Effector memory CD8-positive, alpha-beta T cell (primary cell): ENCODE results near the gene LTBP1.
"Not testable (repeated sequence)": the region's sequence is repeated elsewhere in the genome, so short reads cannot be mapped to it uniquely, and the experiment has no call there.

Experiments
- ATAC-seq: fragments of 150-1000 bp; cut with Tn5 transposase; replicated peaks from 2 replicates; pipeline ENCODE4 v1.10.0; 2021; ENCODE audit warnings: mild to moderate bottlenecking, moderate library complexity
- DNase-seq, 3 experiments: peaks; one replicate each; pipeline ENCODE4 v3.0.0; 2021
- H3K27ac Mint-ChIP-seq, 2 donors: one replicate each; pipeline ENCODE4 v1.8.0; 2022; ENCODE audit warnings: mild to moderate bottlenecking in 2 of 2, mixed read lengths in 2 of 2, moderate library complexity in 2 of 2
- H3K27me3 Mint-ChIP-seq, 2 donors: one replicate each; pipeline ENCODE4 v1.8.0; 2022; ENCODE audit warnings: mixed read lengths in 2 of 2
- H3K36me3 Mint-ChIP-seq: one replicate; pipeline ENCODE4 v1.8.0; 2022; ENCODE audit warnings: mild to moderate bottlenecking, moderate library complexity, mixed read lengths; ENCODE audit not compliant: insufficient read depth
- H3K4me1 Mint-ChIP-seq, 2 donors: one replicate each; pipeline ENCODE4 v1.8.0; 2022; ENCODE audit warnings: low read depth in 2 of 2, mixed read lengths in 2 of 2
- H3K4me3 Mint-ChIP-seq, 2 donors: one replicate each; pipeline ENCODE4 v1.8.0; 2022; ENCODE audit warnings: mild to moderate bottlenecking in 2 of 2, mixed read lengths in 2 of 2, moderate library complexity in 2 of 2
- H3K9me3 Mint-ChIP-seq, 2 donors: one replicate each; pipeline ENCODE4 v1.8.0; 2022; ENCODE audit warnings: mixed read lengths in 2 of 2

Gene LTBP1

DNA sequence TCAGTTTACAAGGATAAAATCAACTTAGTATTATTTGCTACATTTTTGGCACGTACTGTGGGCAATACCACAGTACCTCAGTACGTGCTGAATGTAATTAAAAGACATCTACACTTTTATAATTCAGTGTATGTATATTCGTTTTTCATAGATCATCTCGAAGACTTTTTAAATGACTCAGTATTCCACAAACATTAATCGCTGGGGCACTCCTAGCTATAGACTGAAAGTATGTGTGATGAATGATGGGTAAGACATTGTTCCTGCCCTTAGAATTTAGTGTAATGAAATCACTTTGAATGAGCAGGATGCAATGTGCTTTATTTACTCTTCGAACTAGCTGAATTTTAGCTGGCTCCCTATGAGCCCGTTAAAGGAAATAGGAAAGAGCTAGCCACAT lies 284.1 kb downstream of the LTBP1 start:
- H3K36me3 Mint-ChIP-seq, result no peaks in the 10 kb centered on the region
- peaks cover 24 to 30% of the 10 kb centered on the region in 2 donors for H3K27me3 Mint-ChIP-seq
- H3K4me1 Mint-ChIP-seq, result no peaks in the 10 kb centered on the region
- no peaks in the 10 kb centered on the region for H3K9me3 Mint-ChIP-seq
- ATAC-seq, result no peak
- H3K4me3 Mint-ChIP-seq, result no peak overlapping the region
- H3K27ac Mint-ChIP-seq, result no peak overlapping the region
- no peak for DNase-seq

DNA sequence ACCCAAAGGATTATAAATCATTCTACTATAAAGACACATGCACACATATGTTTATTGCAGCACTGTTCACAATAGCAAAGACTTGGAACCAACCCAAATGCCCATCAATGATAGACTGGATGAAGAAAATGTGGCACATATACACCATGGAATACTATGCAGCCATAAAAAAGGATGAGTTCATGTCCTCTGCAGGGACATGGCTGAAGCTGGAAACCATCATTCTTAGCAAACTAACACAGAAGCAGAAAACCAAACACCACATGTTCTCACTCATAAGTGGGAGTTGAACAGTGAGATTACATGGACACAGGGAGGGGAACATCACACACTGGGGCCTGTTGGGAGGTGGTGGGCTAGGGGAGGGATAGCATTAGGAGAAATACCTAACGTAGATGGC lies 288.8 kb downstream of the LTBP1 start:
- not testable (repeated sequence) for H3K4me3 Mint-ChIP-seq, ATAC-seq, H3K36me3 Mint-ChIP-seq, H3K4me1 Mint-ChIP-seq, H3K9me3 Mint-ChIP-seq, H3K27ac Mint-ChIP-seq, DNase-seq
- peaks cover 24 to 30% of the 10 kb centered on the region in 2 donors for H3K27me3 Mint-ChIP-seq

DNA sequence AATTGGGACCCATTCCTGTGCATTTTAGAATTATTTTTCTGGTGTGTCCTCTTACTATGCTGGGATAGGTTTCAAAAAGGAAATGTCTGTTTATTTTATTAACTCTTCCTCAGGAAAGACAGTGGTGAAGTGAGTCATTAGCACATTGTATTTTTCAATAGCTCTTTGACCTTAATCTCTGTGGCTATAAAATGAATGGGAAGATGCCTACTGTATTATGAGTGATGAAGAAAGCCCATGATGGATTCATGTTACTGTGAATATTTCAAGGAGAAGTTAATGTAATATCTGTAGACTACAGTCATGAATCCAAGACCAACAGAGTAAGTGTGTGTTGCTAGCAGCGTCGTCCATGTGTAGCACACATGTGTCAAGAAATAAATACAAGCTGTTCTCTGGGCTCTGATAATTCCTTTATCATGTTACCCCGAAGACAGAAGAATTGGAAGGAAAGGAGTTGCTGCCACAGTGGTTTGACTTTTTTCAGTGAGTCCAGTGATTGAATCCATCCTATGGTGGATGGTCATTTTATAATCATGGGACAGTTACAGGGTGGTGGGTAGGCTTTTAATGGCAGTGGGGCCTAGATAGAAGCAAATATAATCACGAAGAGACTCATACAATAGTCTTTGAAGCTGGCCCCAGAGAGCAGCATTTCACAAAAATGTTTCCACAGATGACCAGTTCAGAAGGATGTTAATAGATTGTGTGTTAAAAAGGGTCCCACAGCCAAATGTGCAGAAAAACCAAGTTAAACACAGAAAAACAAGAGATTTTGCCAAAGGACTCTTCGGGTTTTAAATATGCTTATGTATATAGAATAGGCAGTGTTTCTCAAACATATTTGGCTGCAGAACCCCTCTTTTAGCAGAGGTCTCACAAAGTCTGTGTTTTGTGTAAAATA lies 290.0 kb downstream of the LTBP1 start:
- H3K4me1 Mint-ChIP-seq, result no peaks in the 10 kb centered on the region
- no peak overlapping the region for H3K4me3 Mint-ChIP-seq
- ATAC-seq, result no peak
- no peak overlapping the region for H3K27ac Mint-ChIP-seq
- no peaks in the 10 kb centered on the region for H3K36me3 Mint-ChIP-seq
- no peaks in the 10 kb centered on the region for H3K9me3 Mint-ChIP-seq
- DNase-seq, result no peak
- peaks cover 19 to 25% of the 10 kb centered on the region in 2 donors for H3K27me3 Mint-ChIP-seq

DNA sequence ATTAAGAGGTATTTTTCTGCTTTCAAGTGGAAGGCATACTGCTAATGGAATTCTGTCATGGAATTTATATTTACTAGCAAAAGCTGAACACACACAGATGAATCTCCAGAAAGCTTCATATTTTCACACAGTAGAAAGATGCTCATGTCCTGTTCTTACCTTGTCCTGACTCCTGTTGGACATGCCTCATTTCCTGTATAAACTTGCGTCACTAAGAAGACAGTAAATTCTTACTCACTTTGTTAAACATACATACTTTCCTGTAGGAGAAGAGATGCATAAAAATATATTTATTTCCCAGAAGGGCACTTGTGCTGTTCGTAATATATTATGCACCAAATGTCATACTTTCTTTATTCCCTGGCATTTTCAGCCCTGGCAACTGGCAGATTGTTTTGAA lies 291.4 kb downstream of the LTBP1 start:
- ATAC-seq, result no peak
- no peak overlapping the region for H3K27ac Mint-ChIP-seq

DNA sequence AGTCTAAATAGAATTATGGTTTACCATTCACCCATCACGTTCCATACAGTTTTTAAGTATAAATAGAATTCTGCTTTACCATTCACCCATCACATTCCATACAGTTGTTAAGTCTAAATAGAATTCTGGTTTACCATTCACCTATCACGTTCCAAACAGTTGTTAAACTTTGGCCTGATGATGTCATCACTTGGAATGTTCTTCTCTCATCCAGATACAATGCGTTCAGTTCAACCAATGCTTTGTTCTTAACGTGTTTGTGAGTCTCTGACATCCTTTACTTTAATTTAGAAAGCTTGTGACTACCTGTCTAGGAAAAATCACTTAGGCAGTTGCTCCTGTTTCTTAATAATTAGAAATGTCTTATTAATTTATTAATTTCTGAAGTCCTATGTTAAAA lies 293.4 kb downstream of the LTBP1 start:
- Mint-ChIP-seq H3K36me3 (no peaks in the 10 kb centered on the region), H3K27me3 (peaks cover under 1% of the 10 kb centered on the region in 2 donors), H3K4me1 (no peaks in the 10 kb centered on the region), H3K27ac (no peak overlapping the region), H3K9me3 (no peaks in the 10 kb centered on the region), H3K4me3 (no peak overlapping the region)
- DNase-seq, result no peak
- ATAC-seq, result no peak

More for the DNA sequence above, 291.4 kb downstream of the LTBP1 start:
- no peaks in the 10 kb centered on the region for H3K9me3 Mint-ChIP-seq
- H3K27me3 Mint-ChIP-seq, result peaks cover 12 to 16% of the 10 kb centered on the region in 2 donors
- no peak for DNase-seq
- H3K4me1 Mint-ChIP-seq, result no peaks in the 10 kb centered on the region
- H3K4me3 Mint-ChIP-seq, result no peak overlapping the region
- H3K36me3 Mint-ChIP-seq, result no peaks in the 10 kb centered on the region

DNA sequence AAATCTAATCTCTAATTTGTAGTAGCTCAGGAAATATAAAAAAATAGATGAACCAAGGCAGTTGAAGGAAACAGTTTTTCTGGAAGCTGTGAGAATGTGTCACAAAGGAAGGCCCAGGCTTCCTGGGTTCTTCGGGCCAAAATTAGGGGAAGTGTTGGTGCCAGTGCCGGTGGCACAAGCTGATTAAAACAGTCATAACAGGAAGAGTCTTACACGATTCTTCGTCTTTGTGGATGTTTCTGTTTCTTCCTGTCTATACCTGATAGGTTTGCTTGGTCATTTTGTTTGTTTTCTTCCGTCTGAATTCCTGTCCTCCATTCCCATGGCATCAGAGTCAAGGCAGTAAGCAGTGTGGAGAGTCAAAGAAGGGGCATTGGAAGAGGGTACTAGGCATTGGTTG lies 294.3 kb downstream of the LTBP1 start:
- Mint-ChIP-seq H3K4me1 (no peaks in the 10 kb centered on the region), H3K27ac (no peak overlapping the region), H3K9me3 (no peaks in the 10 kb centered on the region), H3K4me3 (no peak overlapping the region), H3K36me3 (no peaks in the 10 kb centered on the region), H3K27me3 (peaks cover 0 to 2% of the 10 kb centered on the region in 2 donors)
- ATAC-seq (no peak), DNase-seq (no peak)

DNA sequence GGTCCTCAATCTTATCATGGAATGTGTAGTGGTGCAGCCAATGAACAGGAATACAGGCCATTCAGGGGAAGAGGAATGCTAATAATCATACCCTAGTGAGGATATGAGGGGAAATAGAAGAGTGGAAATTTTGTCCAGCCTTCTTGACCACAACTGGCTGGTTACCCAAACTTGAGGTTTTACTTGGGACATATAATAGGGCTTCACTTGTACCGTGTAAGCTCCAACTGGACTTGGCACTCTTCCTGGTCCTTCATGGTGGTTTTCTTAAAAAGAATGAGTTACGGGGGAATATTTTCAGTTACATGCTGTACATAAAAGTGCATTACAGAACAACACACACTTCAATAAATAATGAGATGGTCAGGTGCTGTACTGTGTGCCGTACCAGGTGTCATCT lies 294.8 kb downstream of the LTBP1 start:
- no peak overlapping the region for H3K4me3 Mint-ChIP-seq
- peaks cover 0 to 6% of the 10 kb centered on the region in 2 donors for H3K27me3 Mint-ChIP-seq
- H3K27ac Mint-ChIP-seq, result no peak overlapping the region
- H3K36me3 Mint-ChIP-seq, result no peaks in the 10 kb centered on the region
- no peaks in the 10 kb centered on the region for H3K9me3 Mint-ChIP-seq
- no peak for ATAC-seq
- DNase-seq, result no peak
- H3K4me1 Mint-ChIP-seq, result no peaks in the 10 kb centered on the region

DNA sequence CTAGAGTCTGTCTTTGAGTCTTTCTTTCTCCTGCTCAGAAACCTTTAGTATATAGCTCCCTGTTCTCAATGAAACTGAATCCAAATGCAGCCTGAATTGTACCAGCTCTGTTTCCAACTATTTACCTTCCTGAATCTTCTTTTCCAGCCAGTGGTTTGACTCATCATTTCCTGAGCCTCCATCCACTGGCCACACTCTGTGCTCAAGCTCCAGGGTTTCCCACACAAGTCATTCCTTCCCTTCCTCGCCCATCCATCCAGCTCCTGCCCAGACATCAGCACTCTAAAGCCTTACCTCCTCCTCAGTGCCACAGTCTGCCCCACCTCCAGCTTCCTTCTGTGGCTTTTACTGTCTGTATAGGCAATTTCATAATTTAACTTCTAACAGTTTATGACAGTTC lies 296.1 kb downstream of the LTBP1 start:
- DNase-seq (no peak), ATAC-seq (no peak)
- Mint-ChIP-seq H3K9me3 (no peaks in the 10 kb centered on the region), H3K27me3 (peaks cover 0 to 6% of the 10 kb centered on the region in 2 donors), H3K36me3 (no peaks in the 10 kb centered on the region), H3K27ac (no peak overlapping the region), H3K4me3 (no peak overlapping the region), H3K4me1 (no peaks in the 10 kb centered on the region)

DNA sequence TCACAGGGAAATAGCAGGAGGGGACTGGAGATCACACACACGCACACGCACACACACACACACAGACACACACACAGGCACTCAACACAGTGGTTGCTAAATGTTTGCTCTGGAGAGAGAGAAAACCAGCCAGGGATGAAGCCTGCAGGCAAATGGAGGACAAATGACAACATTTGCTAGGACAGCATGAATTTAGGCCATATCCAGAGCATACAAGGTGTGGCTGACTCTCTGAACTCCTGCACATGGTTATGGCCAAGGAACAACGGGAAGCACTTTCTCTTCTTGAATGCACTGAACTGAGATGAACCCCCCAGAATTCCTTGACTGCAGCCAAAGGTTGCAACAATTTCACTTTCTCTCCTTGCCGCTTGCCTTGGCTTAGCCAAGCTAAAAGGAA lies 299.7 kb downstream of the LTBP1 start:
- peak overlapping the region in 1 of 2 donors; percentile 57 for H3K27ac Mint-ChIP-seq
- peaks cover 0 to 6% of the 10 kb centered on the region in 2 donors for H3K27me3 Mint-ChIP-seq
- no peaks in the 10 kb centered on the region for H3K36me3 Mint-ChIP-seq

DNA sequence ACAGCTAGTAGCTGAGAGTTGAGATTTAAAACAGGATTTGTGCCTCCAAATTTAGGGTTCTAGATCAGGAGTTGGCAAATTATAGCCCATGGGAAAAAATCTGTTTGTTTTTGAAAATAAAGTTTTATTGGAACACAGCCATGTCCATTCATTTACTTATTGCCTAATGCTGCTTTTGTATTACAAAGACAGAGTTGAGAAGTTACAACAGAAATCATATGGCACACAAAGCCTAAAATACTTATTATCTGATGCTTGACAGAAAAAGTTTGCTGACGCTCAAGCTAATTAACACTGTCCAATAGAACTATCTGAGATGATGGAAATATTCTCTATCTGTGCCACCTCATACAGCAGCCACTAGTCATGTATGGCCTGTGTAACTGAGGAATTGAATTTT lies 300.6 kb downstream of the LTBP1 start:
- H3K27me3 Mint-ChIP-seq, result peaks cover 0 to 6% of the 10 kb centered on the region in 2 donors
- H3K36me3 Mint-ChIP-seq, result no peaks in the 10 kb centered on the region
- DNase-seq (no peak), ATAC-seq (no peak)
- H3K27ac Mint-ChIP-seq, result no peak overlapping the region
- H3K9me3 Mint-ChIP-seq, result no peaks in the 10 kb centered on the region
- H3K4me1 Mint-ChIP-seq, result no peaks in the 10 kb centered on the region
- H3K4me3 Mint-ChIP-seq, result no peak overlapping the region

More for the DNA sequence above, 299.7 kb downstream of the LTBP1 start:
- Mint-ChIP-seq H3K4me1 (no peaks in the 10 kb centered on the region), H3K9me3 (no peaks in the 10 kb centered on the region), H3K4me3 (no peak overlapping the region)
- ATAC-seq, result no peak
- no peak for DNase-seq

DNA sequence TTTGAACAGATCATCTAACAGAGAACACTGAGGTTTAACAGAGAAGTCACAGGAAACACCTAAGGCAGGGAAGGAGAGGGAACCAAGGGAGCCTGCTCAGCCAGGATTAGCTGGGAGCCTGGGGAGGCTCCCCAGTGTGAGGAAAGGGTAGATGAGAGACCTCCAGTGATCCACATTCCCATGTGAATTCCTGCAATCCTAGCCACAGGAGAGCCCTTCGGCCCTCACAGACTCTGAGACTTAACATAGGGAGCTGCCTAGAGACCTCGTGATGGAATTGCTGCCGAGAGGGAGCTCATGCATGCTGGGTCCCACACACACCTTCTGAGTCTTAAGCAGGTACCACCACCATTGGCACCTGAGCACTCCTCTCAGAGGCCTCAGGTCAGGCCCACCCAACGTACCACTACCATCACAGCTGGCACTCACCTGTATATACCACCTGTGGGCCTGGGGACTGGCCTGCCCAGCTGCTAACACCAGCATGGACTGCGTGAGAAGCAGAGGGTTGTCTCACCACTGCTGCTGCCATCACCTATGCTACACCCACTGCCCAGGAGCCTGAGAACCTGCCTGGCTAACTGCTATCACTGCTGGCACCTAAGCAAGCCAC lies 303.8 kb downstream of the LTBP1 start:
- Mint-ChIP-seq H3K27me3 (peaks cover 0 to 6% of the 10 kb centered on the region in 2 donors), H3K4me1 (no peaks in the 10 kb centered on the region), H3K4me3 (no peak overlapping the region), H3K9me3 (no peaks in the 10 kb centered on the region), H3K27ac (no peak overlapping the region), H3K36me3 (no peaks in the 10 kb centered on the region)
- DNase-seq (no peak), ATAC-seq (no peak)

DNA sequence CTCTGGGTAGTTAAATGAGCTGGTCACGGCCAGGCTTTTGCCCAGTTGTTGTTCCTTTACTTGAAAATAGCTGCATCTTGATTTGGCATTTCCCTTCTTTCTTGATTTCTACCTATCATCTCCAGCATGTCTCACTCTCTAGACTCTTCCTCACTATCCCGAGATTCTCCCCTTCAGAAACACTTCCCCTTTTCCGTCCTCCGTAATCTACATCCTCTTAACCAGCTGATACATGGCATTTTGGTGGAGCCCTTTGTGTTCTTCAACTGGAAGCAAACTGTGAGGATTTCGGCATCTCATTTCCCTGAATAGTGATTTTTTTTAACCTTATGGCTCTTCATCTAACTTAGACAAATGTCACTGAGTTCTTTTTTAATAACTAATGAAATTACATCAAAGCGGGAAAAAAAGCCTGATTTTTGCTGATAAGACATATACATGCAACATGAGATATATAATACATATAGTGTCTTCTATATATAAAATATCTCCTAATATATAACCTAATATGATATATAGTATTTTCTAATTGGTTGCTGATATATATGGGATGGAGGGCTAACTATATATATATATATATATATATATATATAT lies 309.5 kb downstream of the LTBP1 start:
- Mint-ChIP-seq H3K36me3 (no peaks in the 10 kb centered on the region), H3K9me3 (no peaks in the 10 kb centered on the region), H3K27ac (no peak overlapping the region), H3K27me3 (peaks cover 3 to 6% of the 10 kb centered on the region in 2 donors), H3K4me1 (no peaks in the 10 kb centered on the region), H3K4me3 (no peak overlapping the region)
- no peak for DNase-seq
- ATAC-seq, result no peak

DNA sequence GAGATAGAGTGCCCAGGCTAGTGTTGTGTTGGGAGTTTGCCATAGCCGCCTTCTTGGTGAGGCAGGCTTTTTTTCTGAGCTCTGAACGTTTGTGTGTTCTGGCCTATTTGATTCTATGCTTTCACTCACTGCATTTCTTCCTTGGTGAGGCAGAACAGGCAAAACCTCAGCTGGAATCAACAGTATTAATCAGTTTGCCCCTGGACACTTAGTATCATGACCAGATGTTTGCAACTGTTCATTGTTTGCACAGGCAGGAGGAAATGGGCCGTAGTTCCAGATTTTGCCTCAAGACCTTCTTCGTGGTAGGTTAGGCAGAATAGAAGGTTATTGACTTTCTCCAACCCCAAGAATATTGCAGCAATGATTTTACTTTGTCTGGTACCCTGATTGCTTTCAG lies 311.6 kb downstream of the LTBP1 start:
- H3K4me1 Mint-ChIP-seq, result no peaks in the 10 kb centered on the region
- no peaks in the 10 kb centered on the region for H3K9me3 Mint-ChIP-seq
- ATAC-seq (no peak), DNase-seq (no peak)
- H3K27ac Mint-ChIP-seq, result no peak overlapping the region
- no peaks in the 10 kb centered on the region for H3K36me3 Mint-ChIP-seq
- H3K4me3 Mint-ChIP-seq, result no peak overlapping the region
- H3K27me3 Mint-ChIP-seq, result peaks cover 11% of the 10 kb centered on the region in 2 donors

DNA sequence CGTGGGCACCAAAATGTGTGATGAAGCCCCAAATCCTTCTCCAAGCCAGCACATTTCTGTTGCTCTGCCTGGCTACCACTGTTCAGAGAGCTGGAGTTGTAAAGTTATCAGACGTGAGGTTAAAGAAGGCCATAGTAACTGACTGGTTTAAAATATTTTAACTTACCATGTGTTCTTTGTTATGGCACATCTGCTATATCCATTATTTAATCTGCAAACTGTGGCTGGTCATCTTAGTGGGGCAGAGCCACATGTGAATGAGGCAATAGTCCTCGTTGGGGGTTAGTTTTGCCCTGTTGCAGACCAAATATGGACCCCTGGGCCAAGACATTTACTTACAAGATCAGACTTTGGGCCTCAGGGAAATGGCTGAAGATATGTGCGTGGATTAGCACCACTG lies 315.3 kb downstream of the LTBP1 start:
- Mint-ChIP-seq H3K9me3 (no peaks in the 10 kb centered on the region), H3K27me3 (peaks cover 11 to 12% of the 10 kb centered on the region in 2 donors), H3K4me1 (no peaks in the 10 kb centered on the region), H3K27ac (no peak overlapping the region), H3K4me3 (no peak overlapping the region), H3K36me3 (no peaks in the 10 kb centered on the region)
- no peak for ATAC-seq
- DNase-seq, result no peak
